ENCODE data around the gene RELT.
A peak's percentile ranks its signal among the peaks of the same experiment; 100 is the strongest.

The RELT gene

GRCh38 chr11:73392108-73393010 is 16.2 kb downstream of the RELT start:
- no peak for DNase-seq (ENCODE audit: low spot score)

- no peak for DNase-seq (ENCODE audit: low spot score)
Observed at GRCh38 chr11:73393011-73393380, 16.8 kb downstream of the RELT start.

GRCh38 chr11:73393479-73394415 is 17.5 kb downstream of the RELT start:
- peak; percentile 93 for DNase-seq (ENCODE audit: low spot score)

GRCh38 chr11:73394416-73395296 is 18.5 kb downstream of the RELT start:
- no peak for DNase-seq (ENCODE audit: low spot score)

GRCh38 chr11:73395297-73396208 is 19.4 kb downstream of the RELT start:
- no peak for DNase-seq (ENCODE audit: low spot score)

- DNase-seq (ENCODE audit: low spot score) = no peak
Observed at GRCh38 chr11:73396251-73396930, 20.2 kb downstream of the RELT start.

GRCh38 chr11:73396985-73397384 is 20.8 kb downstream of the RELT start:
- no peak for DNase-seq (ENCODE audit: low spot score)

GRCh38 chr11:73397468-73398131 is 21.4 kb downstream of the RELT start:
- no peak for DNase-seq (ENCODE audit: low spot score)

GRCh38 chr11:73398132-73398526 is 21.9 kb downstream of the RELT start:
- DNase-seq (ENCODE audit: low spot score) = no peak

GRCh38 chr11:73398721-73399120 is 22.5 kb downstream of the RELT start:
- no peak for DNase-seq (ENCODE audit: low spot score)

GRCh38 chr11:73399159-73399590 is 23.0 kb downstream of the RELT start:
- no peak for DNase-seq (ENCODE audit: low spot score)

GRCh38 chr11:73399636-73400035 is 23.4 kb downstream of the RELT start:
- no peak for DNase-seq (ENCODE audit: low spot score)

GRCh38 chr11:73400293-73400692 is 24.1 kb downstream of the RELT start:
- no peak for DNase-seq (ENCODE audit: low spot score)

GRCh38 chr11:73401217-73401923 is 25.2 kb downstream of the RELT start:
- peak; percentile 57 for DNase-seq (ENCODE audit: low spot score)

- DNase-seq (ENCODE audit: low spot score) = no peak
Observed at GRCh38 chr11:73401924-73402833, 26.0 kb downstream of the RELT start.

- no peak for DNase-seq (ENCODE audit: low spot score)
Observed at GRCh38 chr11:73402834-73403185, 26.6 kb downstream of the RELT start.

GRCh38 chr11:73403541-73403940 is 27.3 kb downstream of the RELT start:
- no peak for DNase-seq (ENCODE audit: low spot score)

GRCh38 chr11:73404048-73404447 is 27.8 kb downstream of the RELT start:
- DNase-seq (ENCODE audit: low spot score) = peak; percentile 86
